NAMALWA (cell line): ENCODE results near the gene CST9.
"Not testable (repeated sequence)": the region's sequence is repeated elsewhere in the genome, so short reads cannot be mapped to it uniquely, and the experiment has no call there.

Experiments used
- DNase-seq: peaks from one replicate; pipeline ENCODE4 v3.0.0-alpha.2; 2015; ENCODE audit warnings: low spot score

The CST9 gene

DNA sequence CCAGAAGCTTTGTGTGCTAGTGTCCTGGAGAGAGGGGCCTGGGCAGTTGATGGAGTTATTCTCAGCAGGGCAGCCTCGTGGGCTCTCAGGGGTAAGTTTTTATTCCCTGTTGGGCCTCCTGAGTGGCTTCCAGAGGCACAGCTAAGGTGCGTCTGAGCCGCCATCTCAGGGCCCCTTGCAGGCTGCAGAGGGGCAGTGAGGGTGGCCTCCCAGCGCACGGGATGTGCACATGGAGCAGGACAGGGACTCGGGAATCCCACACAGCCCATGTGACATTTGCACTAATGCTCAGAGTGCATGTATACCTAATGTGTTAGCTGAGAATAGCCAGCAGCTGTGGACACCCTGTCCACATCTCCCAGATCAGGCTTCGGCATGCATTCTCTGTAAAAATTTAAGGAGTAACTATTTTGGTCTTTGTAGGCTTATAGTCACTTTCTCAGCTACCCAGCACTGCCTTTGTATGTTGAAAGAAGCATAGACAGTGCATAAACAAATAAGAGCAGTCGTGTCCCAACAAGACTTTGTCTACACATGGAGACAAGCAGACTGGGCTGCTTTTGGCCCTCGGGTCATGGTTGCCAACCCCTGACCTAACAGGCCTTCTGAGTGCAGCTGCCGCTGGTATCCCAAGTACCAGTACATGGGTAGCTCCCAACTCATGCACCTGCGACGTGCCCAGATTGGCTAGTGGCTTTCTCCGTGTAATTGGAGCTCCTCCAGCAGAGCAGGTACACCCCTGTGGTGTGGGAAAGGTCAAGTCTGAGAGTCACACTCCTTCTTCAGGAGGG, 18.8 kb downstream of the CST9 start:
- DNase-seq = no peak

GRCh38 chr20:23585808-23586734, 19.6 kb downstream of the CST9 start:
- no peak for DNase-seq

- DNase-seq = no peak
Measured at GRCh38 chr20:23585449-23585807, 20.3 kb downstream of the CST9 start.

DNA sequence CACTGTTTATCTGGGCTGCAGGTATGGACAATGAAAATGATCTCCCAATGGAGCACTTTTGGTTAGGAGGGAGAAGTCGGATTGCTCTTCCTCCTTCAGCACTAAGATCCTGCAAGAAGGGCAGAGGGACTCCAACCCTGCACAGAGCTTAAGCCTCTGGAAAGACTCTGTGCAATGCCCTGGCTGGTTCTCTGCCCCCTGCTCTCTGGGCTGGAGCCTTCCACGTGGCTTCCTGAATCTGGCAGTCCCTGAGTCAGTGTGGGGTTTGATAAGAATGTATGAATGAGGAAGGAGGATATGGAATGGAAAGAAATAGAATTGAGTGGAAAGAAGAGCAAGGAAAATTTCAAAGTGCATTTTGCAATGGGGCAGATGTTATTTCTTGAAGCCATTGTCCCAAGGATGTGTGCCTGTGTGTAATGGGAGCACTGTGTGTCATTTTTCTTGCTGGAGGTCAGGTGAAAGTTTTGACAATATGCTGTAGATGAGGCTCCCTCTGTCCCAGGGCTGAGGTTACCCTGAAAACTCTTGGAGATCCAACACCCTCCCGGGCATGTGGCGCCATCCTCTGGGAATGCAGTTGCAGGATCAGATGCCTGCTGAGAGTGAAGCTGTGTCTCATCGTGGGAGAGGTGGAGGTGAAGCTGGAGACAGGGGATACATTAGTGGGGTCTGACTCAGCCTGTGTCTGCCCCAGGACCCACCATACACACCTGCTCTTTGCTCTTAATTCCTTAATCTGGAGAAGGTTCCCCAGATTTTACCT, 21.1 kb downstream of the CST9 start:
- DNase-seq = no peak

GRCh38 chr20:23583526-23583925, 22.2 kb downstream of the CST9 start:
- no peak for DNase-seq

GRCh38 chr20:23582293-23582692, 23.4 kb downstream of the CST9 start:
- no peak for DNase-seq

DNA sequence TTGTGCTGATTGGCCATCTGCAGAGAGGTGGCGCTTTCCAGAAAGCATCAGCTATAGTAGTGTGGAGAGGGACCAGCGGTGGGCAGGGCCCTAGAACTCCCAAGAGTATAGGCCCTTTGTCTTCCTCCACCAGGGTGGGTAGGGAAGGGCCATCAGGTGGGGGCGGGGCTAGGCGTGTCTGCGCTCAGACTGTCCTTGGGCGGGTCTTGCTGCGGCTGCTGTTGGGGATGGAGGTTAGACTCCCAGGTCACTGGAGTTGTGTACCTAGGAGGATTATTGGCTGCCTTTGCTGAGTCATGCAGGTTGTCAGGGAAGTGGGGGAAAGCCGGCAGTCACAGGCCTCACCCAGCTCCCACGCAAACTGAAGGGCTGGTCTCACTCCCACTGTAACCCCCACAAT, 23.9 kb downstream of the CST9 start:
- DNase-seq = not testable (repeated sequence)

GRCh38 chr20:23574977-23575376, 30.7 kb downstream of the CST9 start:
- no peak for DNase-seq

DNA sequence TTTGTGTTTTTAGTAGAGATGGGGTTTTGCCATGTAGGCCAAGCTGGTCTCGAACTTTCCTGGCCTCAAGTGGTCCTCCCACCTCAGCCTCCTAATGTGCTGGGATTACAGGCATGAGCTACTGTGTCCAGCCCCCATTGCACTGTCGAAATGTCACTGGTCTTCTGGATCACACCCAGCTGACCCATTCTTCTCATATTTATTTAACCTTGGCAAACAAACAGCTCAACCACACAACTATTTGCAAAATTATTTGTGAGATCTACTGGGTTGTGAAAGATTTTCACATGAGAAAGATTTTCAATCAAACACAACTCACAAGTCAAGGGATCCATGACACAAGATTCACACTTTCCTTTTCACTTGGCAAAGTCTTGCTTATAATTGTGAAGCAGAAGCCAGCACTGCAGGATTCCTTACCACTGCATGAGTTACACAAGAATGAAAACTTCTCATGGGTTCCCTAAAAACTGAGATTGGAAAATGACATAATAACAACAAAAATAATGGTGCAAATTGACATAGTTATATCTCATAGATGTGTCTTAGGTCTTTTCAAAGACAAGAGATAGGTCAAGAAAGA, 35.4 kb downstream of the CST9 start:
- no peak for DNase-seq

GRCh38 chr20:23569570-23569969, 36.1 kb downstream of the CST9 start:
- DNase-seq = no peak

DNA sequence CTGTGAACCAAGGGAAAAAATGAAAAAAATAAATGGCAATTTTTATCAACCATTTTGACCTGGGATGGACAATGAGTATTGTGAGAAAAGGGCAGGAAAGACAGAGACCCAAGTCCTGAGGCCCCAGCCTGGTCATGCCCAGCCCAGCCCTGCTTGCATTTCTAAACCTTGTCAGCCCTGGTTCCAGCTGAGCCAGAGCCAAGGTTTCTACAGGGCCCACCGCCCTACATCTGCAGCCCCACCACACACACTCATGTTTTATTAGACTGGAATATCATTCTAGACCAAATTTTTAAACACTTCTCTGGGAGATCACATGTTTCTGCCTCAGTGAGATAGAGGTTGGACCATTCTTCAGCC, 36.8 kb downstream of the CST9 start:
- no peak for DNase-seq

DNA sequence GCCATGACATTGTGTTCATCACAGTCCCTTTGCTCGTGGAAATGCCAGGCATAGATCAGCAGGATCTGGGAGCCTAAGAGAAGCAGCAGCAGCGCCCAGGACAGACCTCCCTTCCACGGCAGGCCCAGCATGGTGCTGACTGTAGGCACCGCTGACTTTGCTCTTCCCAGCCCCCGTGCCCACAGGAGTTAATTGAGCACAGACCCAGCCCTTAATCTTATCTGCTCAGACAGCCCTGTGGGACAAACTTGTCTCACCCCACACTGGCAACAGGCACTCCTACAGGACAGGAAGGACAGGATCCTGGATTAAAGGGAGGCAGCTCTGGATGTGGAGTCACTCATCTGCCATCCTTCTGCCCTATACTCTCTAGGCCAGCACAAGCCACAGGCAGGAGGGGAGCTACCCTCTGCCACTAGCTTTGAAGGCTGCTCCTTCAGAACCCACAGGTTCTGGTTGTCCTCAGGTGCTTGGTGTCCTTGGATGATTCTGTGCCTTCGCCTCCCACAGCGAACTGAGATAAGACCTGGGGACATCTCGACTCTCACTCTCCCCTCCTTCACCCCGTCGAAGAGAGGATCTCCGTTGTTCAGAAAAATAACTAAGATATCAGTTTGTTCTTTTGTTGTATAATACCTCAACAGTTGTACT, 37.3 kb downstream of the CST9 start, which contains the start of gene CST9L:
Gene CST9L, minus strand, starts transcription at position 165 of the 651 bp plus-strand sequence. Its CDS starts 34 bp downstream, at position 131.
- no peak for DNase-seq

DNA sequence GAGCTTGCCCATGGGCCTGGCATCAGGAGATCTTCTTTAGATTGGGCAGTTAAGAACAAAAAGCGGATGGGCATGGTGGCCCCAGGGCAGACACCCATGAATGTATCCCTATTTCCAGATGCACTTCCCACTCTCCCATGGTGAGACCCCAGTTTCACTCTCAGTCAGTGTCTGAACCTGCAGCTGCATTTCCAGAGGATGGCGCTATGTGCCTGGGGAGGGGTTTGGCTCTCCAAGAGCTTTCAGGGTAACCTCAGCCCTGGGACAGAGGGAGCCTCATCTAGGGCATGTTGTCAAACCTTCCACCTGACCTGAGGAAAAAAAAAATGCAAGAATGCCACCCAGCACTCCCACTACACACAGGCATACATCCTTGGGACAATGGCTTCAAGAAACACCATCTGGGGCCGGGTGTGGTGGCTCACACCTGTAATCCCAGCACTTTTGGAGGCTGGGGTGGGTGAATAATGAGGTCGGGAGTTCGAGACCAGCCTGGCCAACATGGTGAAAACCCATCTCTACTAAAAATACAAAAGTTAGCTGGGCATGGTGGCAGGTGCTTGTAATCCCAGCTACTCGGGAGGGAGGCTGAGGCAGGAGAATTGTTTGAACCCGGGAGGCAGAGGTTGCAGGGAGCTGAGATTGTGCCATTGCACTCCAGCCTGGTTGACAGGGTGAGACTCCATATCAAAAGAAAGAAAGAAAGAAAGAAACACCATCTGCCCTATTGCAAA, 39.4 kb downstream of the CST9 start:
- DNase-seq = no peak

DNA sequence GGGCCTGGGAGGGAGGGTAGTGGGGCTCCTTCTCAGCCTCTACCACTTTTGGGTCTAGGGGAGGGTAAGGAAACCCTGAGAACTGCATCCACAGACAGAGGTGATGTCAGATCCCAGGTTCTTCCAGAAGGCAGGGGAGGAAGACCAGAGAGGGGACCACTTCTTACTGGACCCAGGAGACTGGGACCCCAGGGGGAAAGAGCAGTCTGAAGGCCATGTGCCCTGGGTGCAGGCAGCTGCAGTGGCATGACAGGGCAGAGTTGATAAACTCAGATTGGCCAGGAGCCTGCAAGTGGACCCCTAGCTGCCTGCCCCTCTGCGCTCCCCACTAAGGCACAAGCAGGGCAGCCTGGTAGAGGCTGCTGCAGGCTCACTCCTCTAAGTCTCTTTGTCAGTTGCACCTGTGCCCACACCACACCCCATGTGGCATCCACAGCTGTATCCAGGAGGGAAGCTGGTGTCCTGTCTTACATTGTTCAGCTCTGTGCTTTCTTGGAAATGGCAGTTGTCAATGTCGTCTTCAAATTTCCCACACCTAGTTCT, 40.1 kb downstream of the CST9 start:
- no peak for DNase-seq

DNA sequence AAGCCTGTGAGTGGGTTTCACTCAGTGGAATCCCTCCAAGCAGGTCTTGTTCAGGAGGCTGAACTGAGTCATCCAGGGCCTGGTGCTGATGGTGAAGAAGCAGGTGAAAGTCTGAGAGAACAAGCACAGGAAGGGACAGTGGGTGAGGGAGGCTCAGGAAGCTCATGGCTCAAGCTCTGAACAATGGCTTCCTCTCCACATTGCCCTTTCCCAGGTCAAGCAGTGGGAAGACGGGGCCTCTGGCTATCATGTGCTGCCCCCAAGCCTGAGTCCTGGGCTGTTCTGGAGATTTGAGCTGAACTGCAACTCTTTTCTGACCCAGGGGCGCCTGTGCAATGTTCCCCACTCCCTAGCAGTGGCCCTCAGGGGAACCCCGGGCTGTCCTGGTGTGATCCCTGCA, 40.8 kb downstream of the CST9 start:
- no peak for DNase-seq

DNA sequence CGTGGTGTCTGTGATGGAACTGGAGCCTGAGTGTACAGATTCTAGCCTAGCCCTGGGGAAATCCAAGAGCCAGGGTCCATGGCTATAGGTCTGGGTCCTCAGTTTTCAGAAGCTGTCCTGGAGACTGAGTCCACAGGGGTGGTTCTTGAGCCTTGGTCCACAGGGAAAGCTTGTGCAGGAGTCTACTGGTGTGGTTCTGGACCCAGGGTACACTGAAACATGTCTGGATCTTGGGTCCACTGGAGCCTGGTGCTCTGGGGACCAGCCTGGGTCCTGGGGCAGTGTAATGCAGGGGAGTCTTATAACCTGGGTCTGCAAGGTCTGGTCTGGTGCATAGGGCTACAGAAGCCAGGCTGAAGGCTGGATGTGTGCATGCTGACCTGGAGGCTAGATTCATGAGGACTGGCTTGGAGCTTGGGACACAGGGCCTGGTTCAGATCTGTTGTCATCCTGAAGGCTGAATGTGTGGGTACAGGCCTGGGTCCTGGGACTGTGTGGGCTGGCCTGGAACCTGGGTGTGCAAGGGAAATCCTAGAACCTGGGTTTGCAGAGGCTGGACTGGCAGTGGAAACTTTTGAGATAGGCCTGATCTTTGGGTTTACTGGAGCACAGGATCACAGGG, 42.9 kb downstream of the CST9 start:
- DNase-seq = no peak

DNA sequence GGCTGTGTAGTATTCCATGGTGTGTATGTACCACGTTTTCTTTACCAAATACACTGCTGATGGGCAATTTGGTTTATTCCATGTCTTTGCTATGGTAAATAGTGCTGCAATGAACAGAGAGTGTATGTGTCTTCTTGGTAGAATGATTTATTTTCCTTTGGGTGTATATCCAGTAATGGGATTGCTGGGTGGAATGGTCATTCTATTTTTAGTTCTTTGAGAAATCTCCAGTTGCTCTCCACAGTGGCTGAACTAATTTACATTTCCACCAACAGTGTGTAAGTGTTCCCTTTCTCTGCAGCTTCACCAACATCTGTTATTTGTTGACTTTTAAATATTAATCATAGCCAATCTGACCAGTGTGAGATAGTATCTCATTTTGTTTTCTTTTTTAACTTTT, 51.3 kb downstream of the CST9 start:
- DNase-seq = no peak
